NCI-H1930 (cell line): ENCODE data around the gene GJA3.
A peak's percentile ranks its signal among the peaks of the same experiment; 100 is the strongest.

Source experiments
- DNase-seq, 2 experiments: peaks; one replicate each; lab custom pipeline; 2025; lab: John Stamatoyannopoulos, UW

The GJA3 gene

DNA sequence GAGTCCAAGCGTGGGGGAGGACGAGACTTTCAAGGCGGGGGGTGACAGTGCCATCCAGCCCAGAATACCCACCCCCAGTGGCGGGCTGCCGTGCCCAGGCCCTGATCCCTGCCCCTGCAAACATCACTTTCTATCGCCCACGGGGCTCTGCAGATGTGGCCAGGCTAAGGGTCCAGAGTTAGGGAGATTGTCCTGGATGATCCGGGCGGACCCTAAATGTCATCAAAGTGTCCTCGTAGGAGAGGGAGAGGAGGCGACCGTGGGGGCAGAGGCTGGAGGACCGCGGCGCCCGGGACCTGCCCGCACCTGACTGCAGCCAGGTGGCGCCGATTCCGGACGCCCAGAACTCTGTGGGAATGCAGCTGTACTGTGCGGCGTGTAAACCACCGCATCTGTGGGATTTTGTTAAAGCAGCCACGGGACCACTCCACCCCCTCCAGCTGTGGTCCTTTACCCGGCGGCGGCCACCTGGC lies 32.4 kb downstream of the GJA3 start:
- DNase-seq: peak in 1 of 2 experiments; percentile 60

DNA sequence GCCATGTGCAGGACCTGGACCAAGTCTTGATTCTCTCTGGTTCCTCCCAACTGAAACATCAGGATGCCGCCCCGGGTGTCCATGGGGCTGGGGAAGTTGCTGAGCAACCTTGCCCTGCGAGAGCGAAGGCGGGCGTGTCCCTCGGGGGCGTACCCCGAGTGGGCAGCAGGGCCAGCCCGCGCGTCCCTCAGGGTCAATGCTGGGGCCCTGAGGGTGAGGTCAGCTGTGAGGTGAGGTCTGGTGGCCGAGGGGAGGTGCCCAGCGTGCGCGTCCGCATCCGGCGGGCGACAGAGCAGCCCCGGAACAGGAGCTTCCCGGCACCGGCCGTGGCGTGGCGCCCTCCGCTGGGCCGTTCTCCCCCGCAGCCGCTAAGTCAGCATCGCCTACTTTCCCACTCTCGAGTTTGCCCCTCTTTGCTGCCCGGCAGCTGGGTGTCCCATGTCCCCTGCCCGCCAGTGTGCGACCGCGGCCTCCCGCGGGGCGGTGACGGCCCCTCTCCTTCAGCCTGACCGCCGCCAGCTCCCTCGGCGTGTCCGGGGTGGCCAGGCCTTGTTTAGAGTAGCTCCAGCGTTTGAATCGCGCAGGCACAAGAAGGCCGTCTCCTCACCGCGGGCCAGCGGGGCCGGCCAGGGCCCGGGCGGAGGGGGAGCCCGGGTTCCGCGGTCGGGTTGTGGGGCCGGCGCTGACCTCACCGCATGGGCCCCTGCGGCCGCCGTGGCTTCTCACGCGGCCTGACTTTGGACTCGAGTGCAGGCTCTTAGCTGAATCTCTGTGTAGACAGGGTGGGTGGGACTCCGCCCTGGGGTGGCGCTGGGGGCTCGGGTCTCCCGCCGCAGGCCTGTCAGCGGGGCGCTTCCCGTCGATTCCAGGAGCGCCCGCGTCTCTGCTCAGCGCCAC lies 33.0 kb downstream of the GJA3 start:
- DNase-seq: peak; percentile 64 to 81

DNA sequence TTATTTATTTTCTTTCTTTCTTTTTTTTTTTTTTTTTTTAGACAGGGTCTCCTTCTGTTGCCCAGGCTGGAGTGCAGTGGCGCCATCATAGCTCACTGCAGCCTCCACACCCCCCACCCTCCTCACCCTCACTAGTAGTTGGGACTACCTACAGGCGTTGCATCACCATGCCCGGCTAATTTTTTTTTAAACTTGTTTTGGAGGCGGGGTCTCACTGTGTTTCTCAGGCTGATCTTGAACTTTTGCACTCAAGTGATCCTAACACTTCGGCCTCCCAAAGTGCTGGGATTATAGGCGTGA lies 33.6 kb downstream of the GJA3 start:
- no peak for DNase-seq

DNA sequence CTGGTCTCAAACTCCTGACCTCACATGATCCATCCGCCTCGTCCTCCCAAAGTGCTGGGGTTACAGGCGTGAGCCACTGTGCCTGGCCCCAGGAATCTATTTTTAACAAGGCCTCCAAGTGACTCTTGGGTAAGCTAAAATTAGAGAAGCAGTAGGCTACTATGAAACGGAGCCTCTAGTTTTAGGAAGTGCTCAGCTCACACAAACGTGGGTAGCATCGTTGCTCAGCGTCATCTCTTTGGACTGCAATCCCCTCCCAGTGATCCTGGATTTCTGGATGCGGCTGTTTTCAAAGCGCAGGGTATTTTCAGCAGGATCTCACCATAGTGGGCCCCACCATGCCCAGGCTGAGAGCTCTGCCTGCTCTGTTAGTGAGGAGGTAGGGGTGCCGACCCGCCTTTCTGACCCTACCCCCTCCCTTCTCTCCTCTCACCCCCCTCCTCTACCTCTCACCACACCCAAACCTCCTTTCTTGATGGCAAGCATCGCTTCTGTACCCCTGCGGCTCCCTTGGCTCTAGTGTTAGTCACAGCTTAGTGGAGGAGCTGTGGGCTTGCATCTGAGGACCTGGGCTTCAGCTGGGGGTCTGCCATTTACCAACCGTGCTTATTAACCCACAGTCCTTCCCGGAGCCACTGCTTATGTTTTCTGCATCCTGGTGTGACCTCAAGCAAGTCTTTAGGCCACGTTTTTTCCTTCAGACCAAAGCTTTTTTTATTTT lies 34.2 kb downstream of the GJA3 start:
- DNase-seq: no peak

DNA sequence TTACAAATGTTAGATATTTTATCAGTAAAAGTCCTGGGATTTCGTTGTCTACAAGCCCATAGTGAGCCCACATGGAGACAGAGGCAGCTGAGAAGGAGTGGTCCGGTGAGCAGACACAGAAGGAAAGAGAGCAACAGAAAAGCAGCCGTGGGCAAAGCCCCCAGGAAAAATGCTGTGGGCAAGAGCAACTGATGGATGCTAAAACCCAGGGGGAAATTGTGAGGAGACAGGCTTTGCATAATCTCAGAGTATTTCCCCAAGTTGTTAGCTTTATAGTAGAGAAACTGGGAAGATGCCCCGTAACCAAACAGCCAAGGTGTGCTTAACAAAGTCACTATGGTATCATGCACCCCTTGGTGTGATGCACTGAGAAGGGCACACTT lies 35.1 kb downstream of the GJA3 start:
- DNase-seq: no peak

DNA sequence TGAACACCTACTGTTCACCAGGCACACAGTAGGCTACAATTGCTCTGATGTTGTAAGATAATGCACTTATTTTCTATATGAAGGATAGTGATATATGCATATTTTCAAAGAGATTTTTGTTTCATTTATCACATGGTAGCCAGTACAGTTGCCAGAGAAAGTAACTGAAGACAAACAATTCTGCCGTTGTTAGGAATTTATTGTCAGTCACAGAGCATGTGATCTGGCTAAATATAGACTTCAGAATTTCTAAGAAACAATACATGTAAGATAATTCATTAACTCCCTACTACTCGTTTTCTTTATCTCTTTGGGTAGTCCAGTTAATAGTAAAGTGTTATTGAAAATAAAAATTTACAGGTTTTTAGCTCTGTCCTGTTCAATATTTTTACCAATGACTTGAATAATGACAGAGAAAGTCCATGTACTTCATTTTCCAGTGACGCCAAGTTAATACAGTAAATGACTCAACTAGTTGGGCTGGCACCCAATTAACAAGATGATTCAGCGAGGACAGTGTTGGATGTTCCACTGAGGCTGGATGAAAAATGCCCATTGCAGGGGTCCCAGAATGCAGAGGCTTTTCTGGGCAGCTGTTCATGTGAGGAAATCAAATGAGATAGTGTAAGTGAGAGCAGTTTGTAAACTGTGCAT lies 35.6 kb downstream of the GJA3 start:
- DNase-seq: no peak

DNA sequence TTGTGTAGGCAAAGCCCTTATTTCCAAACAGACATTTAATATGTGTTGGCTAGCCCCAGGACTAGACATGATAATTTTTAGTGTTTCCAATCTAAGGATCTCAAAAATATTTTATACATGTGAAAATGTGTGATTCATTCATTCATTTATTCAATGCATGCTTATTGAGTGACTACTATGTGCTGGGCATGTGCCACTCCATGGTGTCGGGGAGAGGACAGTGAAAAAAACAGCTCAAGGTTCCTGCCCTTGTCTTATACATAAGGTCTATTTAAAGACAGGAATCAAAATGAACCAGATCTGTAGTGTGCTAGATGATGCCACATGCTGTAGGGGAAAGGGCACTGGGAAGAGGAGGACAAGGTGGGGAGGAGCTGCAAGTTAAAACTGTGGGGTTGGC lies 36.5 kb downstream of the GJA3 start:
- DNase-seq: no peak

DNA sequence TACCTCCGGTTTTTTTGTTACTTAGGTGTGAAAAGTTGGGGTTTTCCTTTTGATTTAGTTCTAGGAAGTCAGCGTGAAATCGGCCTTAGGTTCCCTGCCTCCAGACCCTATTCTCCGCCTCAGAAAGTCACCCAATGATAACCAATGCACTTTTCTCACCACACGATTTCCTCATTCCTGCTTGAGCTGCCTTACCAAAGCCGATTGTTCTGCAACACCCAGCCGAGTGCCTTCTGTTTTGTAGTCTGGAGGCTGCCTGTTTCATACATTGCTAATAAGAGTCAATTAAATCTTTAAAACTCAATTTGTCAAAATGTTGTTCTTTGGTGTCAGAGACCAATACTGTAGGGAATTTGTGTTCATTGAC lies 39.7 kb downstream of the GJA3 start:
- DNase-seq: no peak

DNA sequence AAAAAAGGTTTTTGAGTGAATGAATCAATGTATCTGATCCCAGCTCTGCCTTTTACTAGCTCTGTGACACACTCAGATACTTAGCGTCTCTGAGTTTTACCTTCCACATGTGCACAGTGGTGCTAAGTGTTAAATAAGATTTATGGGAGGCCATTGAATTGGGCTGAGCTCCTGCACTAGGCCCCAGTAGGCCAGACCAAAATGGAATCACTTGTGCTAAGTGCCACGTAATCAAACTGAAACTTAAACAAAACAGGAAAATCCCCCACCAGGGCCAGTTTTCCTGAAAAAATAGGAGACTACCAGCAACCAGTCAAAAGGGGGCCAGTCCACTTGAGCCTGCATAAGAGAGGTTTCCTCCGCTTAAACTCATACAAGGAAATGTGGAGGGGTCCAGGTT lies 40.9 kb downstream of the GJA3 start:
- DNase-seq: no peak

DNA sequence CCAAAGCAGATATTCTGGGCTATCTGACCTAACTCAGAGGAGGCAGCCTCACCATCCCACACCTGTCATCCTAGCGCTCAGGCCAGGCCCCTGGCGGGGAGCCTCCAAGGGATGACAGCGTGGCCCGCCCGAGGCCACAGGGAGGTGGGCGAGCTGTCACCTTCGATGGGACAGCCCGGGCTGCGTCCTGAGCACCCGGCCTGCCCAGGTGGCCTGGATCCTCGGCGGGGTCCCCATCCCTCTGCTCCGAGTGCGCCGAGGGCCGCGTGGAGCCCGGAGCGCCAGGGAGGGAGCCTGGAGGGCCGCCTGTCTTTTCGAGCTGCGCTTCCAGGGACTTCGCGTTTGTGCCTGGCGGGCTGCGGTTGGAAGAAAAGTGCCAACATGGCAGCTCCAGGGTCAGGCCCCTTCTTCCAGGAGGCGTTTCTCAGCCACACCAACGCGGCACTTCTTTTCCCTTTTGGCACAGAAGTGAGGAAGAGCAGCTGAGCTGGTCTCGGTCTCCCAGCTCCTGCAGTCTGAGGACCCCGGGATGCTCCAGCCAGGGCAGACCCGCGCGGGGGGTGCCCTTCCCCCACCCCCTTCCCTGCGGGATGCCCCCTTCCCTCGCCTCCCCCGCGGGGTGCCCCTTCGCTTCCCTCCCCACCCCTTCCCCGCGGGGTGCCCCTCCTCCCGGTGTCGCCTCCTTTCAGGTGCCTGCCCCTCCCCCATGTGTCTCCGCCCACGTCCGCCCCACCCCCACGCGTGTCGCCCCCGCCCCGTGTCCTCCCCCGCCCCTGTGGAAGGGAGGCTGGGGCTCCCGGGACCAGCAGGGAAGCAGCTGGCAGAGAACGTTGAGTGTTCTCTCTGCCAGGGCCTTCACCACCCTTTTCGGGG lies 42.3 kb downstream of the GJA3 start:
- DNase-seq: no peak

DNA sequence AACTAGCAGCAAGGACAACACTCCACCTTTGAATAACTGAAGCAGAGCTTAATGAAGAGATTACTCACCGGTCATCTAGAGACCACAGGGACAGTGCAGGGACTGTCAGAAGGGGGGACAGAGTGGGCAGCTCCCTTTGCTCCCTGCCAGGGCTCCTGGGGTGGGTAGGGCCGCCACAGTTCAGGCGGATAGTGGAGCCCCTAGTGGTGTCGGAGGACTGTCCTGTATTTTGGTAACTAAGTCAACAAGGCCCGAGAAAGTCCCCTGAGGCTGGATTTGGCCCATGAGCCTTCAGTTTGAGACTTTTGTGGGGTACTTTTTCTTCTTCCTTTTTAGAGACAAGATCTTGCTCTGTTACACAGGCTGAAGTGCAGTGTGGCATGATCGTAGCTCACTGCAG lies 44.6 kb downstream of the GJA3 start:
- DNase-seq: no peak

DNA sequence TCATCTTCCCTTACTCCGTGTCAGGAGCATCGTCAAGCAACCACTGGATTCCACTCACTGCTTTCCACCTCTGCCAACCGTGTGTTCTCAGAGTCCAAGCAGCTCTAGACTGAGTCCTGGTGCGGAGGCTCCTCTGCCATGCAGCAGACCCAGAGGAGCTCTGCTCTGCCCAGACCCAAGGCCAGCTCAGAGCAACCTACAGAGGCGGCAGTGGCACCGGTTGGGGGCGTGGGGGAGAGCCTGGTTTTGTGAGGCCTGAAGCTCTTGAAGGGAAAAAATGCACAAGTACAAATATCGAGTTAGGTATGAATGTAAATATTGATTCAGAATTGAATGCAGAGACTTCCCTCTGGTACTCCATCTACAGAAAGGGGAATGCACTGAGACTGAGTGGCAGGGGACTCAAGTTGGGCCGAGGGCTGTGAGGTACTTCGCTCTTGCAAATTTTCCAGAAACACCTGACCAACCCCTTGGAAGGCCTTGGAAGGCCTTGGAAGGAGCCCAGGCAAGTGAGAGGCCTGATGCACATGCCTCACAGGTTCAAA lies 46.7 kb downstream of the GJA3 start:
- no peak for DNase-seq

DNA sequence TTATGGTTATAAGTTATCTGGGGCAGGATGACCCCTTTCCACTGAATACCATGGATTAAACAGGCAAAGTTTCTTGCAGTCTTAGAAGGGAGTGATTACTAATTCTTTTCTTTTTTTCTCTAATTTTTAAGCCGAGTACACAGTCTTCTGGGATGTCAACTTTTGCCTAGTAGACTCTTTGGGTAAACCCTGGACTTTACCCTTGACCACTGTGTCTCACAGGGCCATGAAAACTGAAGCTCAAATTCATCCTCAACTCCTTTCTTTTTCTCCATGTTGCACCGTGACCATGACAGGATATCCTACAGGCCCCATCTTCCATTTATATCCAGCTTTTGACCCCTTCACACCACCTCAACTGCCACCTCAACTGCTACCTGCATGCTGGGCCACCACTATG lies 51.8 kb downstream of the GJA3 start:
- DNase-seq: no peak

DNA sequence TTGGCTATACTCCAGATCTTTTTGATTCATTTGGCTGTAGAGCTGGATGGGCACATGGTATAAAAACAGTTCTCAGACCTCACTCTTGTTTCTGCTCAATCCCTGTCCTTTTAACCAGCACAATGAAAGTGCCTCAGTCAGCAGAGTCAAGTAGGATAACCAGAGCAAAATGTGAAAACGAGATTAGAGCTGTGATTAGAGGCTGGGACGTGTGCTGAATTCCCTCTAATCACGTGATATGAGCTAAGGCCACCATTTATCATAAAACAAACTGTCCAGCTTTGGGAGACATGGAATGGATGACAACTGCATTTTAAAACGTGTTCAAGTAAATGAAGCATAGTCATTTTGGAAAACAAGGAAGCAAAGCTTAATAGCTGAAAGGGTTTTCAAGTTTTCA lies 54.1 kb downstream of the GJA3 start:
- no peak for DNase-seq

DNA sequence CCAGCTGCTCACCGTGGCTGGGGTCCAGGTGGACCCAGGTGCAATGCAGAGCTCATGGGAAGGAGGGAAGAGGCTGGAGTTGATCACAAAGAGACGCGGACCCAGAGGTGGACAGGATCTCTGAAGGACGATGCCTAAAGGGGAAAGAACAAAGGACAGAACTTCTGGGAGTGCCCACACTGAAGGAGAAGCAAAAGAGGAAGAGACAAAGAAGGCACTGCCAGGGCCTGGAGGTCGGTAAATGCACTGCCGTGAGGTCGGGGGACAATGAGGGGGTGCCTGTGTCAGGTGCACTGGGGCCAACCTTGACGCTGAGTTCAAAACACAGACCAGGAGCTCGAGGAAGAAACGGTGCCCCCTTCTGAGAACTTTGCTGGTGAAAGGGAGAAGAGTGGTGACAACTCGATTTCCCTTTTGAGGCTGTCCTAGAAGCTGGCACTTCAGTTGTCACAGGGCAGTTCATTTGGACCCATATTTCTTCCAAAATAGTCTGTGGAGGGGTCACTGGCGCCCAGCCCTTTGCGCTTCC lies 55.6 kb downstream of the GJA3 start:
- DNase-seq: no peak

DNA sequence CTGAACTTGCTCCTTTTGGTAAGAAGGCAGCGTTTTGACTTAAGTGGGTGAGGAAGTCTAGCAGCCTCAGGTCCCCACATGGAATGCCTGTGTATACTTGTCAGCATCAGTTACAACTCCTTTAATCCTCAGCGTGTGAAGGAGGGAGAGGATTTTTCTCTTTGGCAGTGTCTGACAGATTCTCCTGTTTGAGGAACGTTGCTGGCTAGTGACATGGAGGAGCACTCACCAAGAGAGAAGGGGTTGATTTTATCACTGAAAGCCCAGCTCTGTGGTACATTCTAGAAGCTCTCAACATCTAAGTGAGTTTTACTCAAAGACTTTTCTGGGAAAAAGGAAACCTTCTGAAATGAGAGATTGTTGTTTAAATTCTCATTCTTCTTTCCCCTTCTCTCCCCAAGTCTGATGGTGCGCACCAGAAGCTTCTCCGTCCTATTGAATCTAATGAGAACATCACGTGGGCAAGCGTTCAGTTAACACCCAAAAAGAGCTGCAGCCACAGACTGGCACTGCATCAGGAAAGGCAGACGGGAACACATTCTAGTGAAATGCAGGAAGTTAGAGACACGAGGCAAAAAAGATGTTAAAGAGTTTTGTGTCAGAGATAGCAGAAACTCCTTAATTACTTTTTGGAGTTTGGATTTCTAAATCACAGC lies 58.2 kb downstream of the GJA3 start:
- DNase-seq: no peak

DNA sequence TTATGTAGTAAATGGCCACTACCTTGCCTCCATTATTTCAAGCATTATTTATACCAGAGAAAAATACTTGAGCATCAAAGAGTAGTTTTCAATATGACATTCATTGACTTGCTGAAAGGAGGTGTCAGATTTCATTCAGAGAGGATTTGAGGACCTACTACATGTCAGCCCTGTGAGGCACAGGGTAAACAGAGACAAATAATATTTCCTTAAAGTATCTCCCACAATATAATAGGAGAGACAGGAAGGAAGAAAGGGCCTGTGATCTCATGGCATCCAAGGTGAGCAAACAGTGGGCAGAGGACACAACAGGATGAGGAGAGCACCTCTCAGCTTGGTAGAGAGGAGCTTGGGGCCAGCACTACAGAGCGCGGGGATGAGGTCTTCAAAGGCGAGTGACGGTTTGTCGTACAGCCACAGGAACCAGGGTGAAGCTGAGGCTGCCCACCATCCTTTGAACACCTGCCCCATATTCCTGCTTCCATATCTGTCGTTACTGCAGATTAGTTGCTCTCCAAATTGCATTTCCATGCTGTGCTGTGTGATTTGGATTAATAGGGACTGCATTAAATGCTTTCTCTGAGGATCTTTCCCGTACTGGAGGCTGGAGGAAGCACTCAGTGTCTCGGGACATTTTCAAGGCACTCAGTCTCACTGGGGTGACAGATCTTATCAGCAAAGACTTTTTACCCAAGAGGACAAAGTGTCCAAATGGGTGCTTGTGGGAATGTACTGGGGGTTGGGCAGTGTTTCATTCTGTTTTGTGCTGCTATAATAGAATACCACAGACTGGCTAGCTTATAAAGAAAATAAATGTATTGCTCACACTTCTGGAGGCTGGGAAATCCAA lies 59.2 kb downstream of the GJA3 start:
- DNase-seq: no peak

DNA sequence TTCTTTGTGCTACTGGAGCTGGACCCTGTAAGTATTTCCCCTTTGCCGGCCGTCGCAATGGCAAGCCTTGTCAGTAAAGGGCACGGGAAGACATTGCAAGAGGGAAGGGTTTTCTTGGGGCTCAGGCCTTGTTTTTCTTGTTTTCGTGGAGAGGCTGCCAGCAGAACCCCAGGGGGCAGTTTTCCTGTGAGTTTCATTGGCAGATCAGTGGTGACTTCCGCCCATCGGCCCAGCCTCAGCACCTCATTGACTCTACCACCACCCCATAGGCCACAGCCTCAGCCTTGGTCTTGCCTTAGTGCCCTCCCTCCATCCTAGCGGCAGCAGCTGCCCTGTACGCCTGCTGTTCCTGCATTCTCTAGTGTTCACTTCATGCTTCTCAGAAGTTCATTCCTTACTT lies 61.5 kb downstream of the GJA3 start:
- no peak for DNase-seq

DNA sequence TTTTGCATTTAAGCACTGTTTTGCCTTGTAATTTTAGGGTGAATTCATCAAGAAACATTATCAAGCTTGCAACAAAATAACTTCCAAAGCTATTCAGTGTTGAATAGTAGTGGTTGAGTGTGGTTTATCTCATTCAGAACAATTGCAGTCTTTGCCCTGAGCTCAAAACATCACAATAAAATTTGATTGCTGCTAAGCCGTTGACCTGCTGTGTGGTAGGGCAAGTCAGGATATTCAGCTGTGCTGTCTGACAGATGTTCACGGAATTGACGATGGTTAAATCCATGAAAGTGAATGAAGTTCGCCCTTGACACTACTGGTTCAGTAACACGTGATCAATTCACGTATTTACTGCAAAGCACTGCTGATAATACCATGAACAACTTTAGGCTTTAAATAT lies 66.9 kb downstream of the GJA3 start:
- DNase-seq: no peak

DNA sequence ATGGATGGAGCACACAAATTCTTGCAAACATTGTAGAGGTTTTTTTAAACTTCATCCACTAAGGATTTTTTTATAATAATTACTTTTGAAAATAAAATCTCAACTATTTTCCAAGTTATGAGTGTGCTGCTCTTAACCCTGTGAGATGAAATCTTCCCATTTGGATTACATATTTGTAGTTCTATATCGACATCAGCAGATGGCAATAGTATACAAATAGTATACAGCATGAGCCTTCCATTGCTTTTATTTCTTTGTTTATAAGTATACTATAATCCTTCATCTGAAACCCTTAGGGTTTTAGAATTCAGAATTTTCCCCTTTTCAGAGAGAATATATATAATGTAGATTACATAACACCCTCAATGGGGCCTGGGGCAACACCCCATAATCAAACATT lies 70.5 kb downstream of the GJA3 start:
- DNase-seq: no peak
